Hematopoietic multipotent progenitor cell treated with erythropoietin and hydrocortisone succinate and interleukin-3 and kit ligand, for 6 days (in vitro differentiated cells): ENCODE measurements around the gene PSMD8.
"Not testable (repeated sequence)": the region's sequence is repeated elsewhere in the genome, so short reads cannot be mapped to it uniquely, and the experiment has no call there.

Experiments
- DNase-seq: peaks from one replicate; pipeline ENCODE4 v3.0.0-alpha.2; 2015

The PSMD8 gene

DNA sequence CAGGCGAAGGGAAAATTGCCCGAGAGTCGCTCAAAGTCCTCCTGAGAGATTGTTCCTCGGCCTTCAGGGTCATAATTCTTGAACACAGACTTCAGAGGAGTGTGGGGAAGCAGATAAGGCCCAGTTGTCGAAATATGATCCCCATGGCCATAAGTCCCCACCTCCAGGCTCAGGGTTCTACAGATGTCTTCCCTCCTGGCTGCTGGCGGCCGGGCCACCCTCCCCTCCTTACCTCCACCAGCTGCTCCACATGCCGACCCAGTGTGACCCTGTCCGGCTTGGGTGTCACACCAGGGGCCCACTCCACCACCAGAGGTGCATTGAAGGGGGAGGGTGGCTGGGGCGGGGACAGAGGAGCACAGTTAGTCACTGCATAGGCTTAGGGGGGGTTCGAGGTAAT is 38.6 kb downstream of the PSMD8 start:
- DNase-seq: no peak

DNA sequence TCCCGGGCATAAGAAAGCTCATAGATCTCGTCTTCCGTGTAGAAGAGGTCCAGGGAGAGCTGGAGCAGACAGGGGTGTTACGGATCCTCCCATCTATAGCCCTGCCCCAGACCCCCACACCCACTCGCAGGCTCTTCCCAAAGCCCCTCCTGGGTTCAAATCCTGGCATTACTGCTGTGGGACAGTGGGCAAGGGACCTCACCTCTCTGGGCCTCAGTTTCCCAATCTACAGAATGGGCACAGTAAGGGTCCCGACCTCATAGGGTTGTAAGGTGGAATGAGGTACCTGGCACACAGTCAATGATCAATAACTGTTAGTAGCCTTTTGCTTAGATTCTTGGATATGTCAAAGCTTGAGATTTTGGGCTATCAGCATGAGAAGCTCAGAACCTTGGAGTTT is 39.0 kb downstream of the PSMD8 start:
- DNase-seq: no peak

DNA sequence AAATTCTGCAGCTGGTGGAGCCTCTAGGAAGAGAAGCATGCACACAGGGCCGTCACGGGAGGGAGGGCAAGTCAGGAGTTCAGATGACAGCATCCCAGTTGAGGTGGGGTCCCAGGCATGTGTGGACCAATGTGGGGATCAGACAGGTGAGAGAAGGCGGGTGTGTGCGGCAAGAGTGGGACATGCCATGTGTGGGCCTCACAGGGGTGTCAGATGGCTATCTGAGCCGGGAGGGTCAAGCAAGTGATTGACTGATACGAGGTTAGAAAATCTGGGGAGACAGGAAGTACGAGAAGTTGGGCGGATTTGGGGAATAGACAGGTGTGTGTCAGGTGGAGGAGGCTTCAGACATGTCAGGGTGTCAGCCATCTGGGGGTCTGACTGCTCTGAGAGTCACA is 42.8 kb downstream of the PSMD8 start:
- DNase-seq: no peak

DNA sequence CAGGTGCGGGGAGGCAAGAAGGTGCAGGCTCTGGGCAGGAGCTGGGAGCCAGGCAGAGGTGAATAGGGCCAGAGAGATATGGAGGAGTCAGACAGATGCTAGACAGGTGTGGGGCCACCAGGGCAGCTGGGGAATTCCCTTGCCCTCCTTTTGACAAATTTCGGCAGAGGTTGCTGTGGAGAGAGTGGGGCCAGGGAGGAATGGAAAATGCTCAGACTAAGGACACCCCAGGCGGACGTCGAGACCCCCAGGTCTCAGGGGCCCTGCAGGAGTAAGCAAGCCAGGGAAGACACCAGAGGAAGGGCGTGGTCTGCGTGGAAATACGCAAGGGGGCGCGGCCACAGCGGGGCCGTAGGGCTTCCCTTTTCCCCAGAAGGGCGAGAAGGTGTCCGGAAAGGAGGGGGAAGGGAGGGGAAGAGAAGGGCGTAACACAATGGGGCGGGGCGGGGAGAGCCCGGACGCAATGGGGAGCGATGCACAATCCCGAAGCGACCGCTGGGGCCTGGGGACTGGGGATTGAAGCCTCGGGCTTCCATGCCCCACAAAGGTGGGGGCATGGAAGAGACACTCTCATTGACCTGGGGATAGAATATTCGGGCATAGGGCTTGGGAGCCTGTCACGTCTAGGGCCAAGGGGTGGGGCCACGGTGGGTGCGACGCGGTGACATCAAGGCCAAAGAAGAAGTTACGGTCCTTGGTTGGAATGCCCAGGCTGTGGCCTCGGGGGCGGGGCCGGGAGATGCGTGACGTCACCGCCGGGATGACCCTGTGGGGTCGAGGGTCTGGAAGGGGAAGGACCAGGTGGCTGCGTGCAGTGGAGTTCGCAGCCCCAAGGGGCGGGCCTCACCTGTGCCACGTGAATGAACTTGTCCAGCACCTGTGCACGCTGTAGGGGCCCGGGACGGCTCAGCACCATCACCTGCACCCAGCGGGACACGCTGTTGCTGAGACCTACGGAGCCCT is 43.5 kb downstream of the PSMD8 start:
- DNase-seq: peak; percentile 85

DNA sequence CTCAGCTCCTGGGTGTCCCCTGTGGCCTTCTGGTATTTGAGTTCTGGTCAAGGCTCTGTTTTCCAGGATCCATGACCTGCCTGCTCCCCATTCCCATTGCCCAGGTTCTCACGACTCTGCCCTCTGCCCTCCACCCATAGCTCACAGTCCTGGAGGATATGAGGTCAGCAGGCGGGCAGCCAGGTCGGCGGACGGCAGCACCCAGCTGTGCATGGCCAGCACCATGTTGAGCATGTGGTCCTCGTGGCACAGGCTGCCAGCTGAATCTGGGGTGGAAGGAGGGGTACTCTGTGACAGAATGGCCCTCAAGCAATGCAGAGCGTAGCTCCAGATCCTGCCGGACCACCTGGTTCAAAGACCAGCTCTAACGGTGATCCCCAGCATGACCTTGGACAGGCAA is 46.6 kb downstream of the PSMD8 start:
- no peak for DNase-seq

DNA sequence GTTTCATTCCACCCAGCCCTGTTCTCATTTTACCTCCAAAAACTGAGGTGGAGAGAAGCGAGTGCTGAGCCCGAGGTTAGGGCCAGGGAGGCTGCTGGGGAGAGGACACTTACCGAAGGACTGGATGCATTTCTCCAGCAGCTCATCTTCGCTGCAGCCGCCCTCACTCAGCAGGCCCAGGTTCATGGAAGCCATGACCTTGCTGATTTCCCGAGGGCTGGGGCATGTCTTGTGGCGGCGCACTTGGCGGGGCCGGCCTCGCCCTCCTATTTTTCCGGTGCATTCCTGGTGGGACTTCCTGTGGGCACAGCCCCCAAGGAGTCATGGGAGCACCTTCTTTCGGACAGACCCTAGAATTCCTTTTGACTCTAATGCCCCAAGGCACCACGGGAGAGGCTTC is 47.5 kb downstream of the PSMD8 start:
- DNase-seq: no peak

DNA sequence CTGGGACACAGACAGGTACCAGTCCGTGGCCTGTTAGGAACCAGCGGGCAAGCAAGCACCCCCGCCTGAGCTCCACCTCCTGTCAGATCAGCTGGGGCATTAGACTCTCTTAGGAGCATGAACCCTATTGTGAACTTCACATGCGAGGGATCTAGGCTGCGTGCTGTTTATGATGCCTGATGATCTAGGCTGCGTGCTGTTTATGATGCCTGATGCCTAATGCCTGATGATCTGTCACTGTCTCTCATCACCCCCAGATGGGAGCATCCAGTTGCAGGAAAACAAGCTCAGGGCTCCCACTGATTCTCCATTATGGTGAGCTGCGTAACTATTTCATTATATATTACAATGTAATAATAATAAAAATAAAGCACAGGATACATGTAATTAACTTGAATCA is 48.1 kb downstream of the PSMD8 start:
- DNase-seq: no peak

DNA sequence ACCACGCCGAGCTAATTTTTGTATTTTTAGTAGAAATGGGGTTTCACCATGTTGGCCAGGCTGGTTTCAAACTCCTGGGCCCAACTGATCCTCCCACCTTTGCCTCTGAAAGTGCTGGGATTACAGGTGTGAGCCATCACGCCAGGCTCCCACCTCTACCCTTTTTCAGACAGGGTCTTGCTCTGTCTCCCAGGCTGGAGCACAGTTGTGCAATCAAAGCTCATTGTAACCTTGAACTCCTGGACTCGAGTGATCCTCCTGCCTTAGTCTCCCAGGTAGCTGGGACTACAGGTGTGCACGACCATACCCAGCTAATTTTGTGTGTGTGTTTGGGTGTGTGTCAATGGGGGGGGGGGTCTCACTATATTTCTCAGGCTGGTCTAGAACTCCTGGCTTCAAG is 49.9 kb downstream of the PSMD8 start:
- DNase-seq: no peak

DNA sequence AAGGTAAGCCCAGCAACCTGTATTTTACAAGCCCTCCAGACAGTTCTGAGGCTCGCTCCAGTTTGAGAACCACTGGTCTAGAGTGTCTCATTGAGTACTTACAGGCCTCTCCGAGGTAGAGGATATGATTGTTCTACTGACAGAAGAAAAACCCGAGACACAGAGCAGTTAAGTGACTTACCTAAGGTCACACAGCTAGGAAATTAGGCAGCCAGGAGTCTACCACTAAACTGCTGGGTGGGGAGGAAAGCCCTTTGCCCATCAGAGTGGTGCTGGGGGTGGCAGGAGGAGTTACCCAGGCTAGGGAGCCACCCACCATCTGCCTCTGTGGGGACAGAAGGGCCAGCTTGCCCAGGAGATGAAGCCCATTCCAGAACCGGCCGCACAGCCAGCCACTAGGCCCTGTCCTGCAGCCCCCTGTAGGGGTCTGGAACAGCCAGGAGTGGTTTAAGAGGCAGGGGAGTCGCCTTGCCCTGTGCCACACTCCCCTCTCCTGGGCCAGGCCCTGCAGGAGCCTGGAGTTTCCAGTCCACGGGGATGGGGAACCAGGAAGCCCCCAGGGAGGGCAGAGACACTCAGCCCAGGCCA is 50.9 kb downstream of the PSMD8 start:
- no peak for DNase-seq

DNA sequence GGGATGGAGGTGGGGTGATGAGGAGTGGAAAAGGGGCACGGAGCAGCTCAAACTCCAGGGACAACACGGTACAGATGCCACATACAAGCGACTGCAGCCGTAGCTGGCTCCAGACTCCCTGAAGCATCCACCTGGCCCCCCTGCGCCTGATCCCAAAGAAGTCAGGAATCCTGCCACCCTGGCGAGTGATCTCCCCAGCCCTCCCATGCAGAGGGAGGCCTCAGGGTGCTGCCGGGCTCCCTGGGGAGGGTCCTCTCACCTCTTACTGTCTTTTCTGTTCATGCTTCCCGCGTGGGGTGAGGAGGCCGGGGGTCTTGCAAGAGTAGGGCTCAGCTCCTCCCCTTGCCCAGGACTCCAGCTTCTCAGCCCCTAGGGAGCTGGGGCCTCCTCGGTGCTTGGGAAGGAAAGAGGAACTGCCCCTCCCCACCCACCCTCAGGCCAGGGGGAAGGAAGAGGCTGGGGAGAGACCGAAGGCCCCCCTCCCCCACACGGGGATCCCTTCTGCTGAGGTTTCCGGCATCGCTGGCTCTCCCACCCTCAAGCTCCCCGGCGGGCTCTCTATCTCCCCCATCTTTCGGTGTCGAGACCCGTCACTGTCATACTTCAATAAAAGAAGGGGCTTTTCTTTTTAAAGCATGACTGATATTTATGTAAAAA is 51.6 kb downstream of the PSMD8 start, which contains the start of gene RASGRP4:
TSS of gene RASGRP4 (minus strand) at position 410 of the 657 bp plus-strand sequence. CDS start at position 282, 128 bp downstream.
- peak; percentile 70 for DNase-seq

DNA sequence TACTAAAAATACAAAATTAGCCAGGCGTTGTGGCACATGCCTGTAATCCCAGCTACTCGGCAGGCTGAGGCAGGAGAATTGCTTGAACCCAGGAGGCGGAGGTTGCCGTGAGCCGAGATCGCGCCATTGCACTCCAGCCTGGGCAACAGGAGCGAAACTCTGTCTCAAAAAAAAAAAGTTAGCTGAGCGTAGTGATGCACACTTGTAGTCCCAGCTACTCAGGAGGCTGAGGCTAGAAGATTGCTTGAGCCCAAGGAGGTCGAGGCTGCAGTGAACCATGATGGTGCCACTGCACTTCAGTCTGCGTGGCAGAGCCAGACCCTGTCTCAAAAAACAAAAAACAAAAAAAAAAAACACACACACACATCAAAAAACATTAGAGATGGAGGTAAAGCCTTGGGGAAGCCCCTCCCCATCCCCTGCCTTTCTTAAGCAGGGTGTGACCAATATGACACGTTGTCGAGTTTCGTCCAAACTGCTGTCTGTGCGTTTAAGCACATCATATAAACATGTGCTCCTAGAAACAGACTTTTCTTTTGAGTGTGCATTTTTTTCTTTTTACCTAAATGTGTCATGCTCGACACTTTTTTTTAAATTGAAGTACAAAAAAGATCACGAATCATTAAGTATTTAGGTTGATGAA is 52.8 kb downstream of the PSMD8 start:
- not testable (repeated sequence) for DNase-seq

DNA sequence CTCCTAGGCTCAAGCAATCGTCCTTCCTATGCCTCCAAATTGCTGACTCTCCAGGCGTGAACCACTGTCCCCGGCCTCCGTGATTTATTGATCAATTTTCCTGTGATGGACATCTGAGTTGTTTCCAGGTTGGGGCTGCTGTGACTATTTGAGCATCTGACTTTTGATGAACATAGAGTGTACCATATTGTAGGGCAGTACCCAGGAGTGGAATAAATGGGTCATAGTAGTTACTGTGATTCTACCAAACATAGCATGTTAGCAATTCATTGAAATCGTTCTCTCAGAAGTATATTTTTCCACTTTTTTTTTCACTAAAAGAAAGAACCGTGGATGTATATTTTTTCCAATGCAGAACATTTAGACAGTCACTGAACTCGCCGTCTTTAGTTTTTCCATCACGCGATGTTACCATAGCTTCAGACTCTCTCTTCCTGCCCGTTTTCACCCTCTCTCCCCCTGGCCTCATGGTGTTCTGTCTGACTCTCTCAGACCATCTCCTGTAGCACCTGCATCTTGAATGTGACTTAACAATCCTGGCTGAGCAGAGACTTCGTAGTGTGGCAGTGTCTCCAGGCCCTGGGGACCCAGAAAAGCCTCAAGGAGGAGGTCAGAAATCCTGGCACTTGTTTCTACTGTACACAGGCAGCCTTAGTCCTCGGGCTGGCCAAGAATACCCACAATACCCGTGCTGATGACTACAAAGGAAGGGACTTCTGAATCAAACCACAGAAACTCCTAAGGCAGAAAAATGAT is 54.9 kb downstream of the PSMD8 start:
- DNase-seq: no peak

DNA sequence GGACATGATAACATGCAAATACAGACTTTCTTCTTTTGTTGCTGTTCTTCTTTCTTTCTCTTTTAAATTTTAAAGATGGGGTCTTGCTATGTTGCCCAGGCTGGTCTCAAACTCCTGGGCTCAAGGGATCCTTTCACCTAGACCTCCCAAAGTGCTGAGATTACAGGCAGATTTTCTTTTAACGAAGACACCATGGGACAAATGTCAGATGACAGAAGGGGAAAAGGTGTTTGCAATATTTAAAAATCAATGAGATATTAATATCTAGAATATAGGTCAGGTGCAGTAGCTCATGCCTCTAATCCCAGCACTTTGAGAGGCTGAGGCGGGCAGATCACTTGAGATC is 55.4 kb downstream of the PSMD8 start:
- DNase-seq: no peak

DNA sequence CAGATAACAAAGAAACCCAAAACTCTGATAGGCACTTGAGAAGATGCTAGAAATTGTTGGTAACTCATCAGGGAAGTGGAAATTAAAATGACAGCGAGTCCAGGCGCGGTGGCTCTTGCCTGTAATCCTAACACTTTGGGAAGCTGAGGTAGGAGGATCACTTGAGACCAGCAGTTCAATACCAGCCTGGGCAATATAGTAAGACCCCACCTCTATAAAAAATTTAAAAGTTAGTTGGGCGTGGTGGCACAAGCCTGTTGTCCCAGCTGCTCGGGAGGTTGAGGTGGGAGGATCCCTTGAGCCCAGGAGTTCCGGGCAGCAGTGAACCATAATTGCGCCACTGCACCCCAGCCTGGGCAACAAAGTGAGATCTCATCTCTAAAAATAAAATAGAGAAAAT is 56.6 kb downstream of the PSMD8 start:
- no peak for DNase-seq

DNA sequence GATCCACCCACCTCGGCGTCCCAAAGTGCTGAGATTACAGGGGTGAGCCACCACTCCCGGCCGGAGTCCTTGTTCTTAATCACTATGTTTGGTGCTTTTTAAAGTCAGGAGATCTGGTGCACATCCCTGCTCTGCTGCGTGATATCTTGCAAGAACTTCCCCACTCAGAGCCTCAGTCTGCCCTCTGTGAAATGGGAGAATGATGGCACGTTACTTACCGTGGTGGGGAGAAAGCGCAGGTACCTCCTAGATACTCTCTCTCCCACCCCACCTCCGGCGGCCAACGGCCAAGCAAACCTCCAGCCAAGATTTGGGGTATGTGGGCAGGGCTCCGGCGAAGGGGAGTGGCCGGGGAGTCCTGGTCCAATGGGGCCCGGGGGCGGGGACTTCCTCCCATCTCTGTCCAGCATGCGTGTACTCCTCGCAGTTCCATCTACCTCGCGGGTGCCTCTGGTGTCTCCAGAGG is 58.9 kb downstream of the PSMD8 start, which contains the start of gene RYR1:
TSS of gene RYR1 (plus strand) at position 424 of the 466 bp plus-strand sequence. CDS start 139 bp downstream, outside the sequence.
- DNase-seq: peak; percentile 81
